ENCODE measurements around the gene ENAH.

The ENAH gene

DNA sequence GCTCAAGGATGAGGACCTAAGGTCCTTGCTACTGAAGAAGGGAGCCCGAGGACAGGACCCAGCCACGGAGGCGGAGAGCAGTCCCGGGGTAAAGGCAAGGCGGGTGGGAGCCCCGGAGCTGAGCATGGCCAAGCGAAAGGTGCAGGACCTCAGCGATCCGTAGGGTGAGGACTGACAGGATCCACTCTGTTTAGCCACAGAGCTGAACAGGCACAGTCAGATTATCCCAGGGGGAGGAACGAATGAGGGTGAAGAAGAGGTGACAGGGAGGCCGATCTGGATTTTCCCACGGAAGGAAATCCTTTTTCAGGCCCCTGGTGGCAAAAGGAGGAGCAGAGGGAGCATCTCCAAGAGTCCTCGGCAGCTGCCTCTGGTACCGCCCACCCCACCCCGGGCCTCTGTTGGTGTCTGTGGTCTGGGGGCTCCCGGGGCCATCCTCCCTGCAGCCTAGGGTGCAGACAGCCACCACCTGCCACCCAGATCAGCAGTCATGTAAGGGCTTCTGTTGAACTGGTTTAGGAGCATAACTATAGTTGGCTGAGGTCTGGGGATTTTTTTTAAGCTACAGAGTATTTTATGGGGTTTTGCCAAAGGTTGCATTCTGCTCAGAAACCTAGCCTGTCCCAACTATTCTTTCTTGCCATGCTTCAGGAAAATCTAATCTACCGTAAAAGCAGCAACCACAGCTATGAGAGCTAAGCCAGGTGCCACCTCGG is 192.7 kb downstream of the ENAH start:
- H3K9ac ChIP-seq (ENCODE audit: low read depth, low read length, poor library complexity, severe bottlenecking): no peak overlapping the region
- H3K36me3 ChIP-seq (ENCODE audit: insufficient read depth, low read length): no peaks in the 10 kb centered on the region
- no peaks in the 10 kb centered on the region for H4K20me1 ChIP-seq (ENCODE audit: insufficient read depth, low read length, poor library complexity, severe bottlenecking)
- no peaks in the 10 kb centered on the region for H3K79me2 ChIP-seq (ENCODE audit: insufficient read depth, low read length)
- no peak overlapping the region; the same call in 1 of the 2 replicates for H2AFZ ChIP-seq (ENCODE audit: low read length)
- H3K9me2 ChIP-seq (replicated peaks; ENCODE audit: low read depth, low read length): no peaks in the 10 kb centered on the region
- H3K4me2 ChIP-seq (ENCODE audit: low read depth, low read length, poor library complexity, severe bottlenecking): peak overlapping the region; percentile 37
- TF ChIP-seq, protein P1, sequence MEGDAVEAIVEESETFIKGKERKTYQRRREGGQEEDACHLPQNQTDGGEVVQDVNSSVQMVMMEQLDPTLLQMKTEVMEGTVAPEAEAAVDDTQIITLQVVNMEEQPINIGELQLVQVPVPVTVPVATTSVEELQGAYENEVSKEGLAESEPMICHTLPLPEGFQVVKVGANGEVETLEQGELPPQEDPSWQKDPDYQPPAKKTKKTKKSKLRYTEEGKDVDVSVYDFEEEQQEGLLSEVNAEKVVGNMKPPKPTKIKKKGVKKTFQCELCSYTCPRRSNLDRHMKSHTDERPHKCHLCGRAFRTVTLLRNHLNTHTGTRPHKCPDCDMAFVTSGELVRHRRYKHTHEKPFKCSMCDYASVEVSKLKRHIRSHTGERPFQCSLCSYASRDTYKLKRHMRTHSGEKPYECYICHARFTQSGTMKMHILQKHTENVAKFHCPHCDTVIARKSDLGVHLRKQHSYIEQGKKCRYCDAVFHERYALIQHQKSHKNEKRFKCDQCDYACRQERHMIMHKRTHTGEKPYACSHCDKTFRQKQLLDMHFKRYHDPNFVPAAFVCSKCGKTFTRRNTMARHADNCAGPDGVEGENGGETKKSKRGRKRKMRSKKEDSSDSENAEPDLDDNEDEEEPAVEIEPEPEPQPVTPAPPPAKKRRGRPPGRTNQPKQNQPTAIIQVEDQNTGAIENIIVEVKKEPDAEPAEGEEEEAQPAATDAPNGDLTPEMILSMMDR (conservative IDR thresholded peaks at IDR 0.05; ENCODE audit: low read length): no peak
- no peak for TF ChIP-seq EZH2phosphoT487 (IDR thresholded peaks at IDR 0.05; ENCODE audit: borderline replicate concordance)
- no peaks in the 10 kb centered on the region for H3K27me3 ChIP-seq (ENCODE audit: insufficient read depth, low read length, poor library complexity, severe bottlenecking)
- no peaks in the 10 kb centered on the region for H3K9me3 ChIP-seq (ENCODE audit: insufficient read depth, low read depth, low read length)
- H3K4me3 ChIP-seq (ENCODE audit: low read length, poor library complexity, severe bottlenecking): no peak overlapping the region
- H3K4me1 ChIP-seq (ENCODE audit: insufficient read depth, low read length, poor library complexity, severe bottlenecking): peaks cover 16% of the 10 kb centered on the region
- H3F3A ChIP-seq (ENCODE audit: low read depth): no peaks in the 10 kb centered on the region

DNA sequence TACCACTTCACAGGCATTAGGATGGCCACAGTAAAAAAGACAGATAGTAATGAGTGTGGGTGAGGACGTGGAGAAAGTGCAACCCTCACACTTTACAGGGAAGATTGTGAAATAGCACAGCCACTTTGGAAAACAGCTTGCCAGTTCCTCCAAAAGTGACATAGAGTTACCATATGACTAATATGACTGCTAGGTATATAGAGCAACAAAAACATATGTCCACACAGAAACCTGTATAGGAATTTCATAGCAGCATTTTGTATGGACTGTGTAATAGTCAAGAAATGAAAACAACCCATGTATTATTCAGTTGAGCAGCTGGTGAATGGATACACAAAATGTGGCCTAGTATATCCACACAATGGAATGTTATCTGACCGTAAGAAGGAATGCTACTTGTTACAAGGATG is 194.7 kb downstream of the ENAH start:
- Histone ChIP-seq H3K9ac (ENCODE audit: low read depth, low read length, poor library complexity, severe bottlenecking) (no peak overlapping the region), H4K20me1 (ENCODE audit: insufficient read depth, low read length, poor library complexity, severe bottlenecking) (no peaks in the 10 kb centered on the region), H3K36me3 (ENCODE audit: insufficient read depth, low read length) (no peaks in the 10 kb centered on the region), H3F3A (ENCODE audit: low read depth) (no peaks in the 10 kb centered on the region), H3K4me2 (ENCODE audit: low read depth, low read length, poor library complexity, severe bottlenecking) (no peak overlapping the region), H3K27me3 (ENCODE audit: insufficient read depth, low read length, poor library complexity, severe bottlenecking) (no peaks in the 10 kb centered on the region), H3K9me3 (ENCODE audit: insufficient read depth, low read depth, low read length) (no peaks in the 10 kb centered on the region), H2AFZ (ENCODE audit: low read length) (no peak overlapping the region), H3K9me2 (replicated peaks; ENCODE audit: low read depth, low read length) (no peaks in the 10 kb centered on the region), H3K4me1 (ENCODE audit: insufficient read depth, low read length, poor library complexity, severe bottlenecking) (peaks cover 16% of the 10 kb centered on the region), H3K79me2 (ENCODE audit: insufficient read depth, low read length) (no peaks in the 10 kb centered on the region), H3K4me3 (ENCODE audit: low read length, poor library complexity, severe bottlenecking) (no peak overlapping the region)
- TF ChIP-seq, protein P1 (conservative IDR thresholded peaks at IDR 0.05; ENCODE audit: low read length): no peak
- TF ChIP-seq EZH2phosphoT487 (IDR thresholded peaks at IDR 0.05; ENCODE audit: borderline replicate concordance): no peak

DNA sequence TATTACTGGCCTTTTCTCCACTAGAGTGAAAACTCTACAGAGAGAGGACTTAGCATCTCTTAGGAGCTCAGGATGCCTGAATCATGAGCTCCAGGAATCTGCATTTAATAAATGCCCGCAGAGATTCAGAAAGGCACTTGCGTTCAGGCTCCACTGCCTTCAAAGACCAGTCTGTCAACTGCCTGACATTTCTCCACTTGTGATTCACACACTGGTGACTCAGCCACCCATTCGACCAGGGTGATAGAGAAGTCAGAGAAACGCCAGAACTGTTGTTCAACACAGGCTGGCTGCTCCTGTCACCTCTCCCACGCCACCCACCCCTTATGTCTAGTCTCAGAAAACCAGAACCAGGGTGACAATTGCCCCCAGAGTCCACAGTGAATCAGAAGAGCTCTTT is 198.2 kb downstream of the ENAH start:
- no peaks in the 10 kb centered on the region for H4K20me1 ChIP-seq (ENCODE audit: insufficient read depth, low read length, poor library complexity, severe bottlenecking)
- no peaks in the 10 kb centered on the region for H3K27me3 ChIP-seq (ENCODE audit: insufficient read depth, low read length, poor library complexity, severe bottlenecking)
- no peaks in the 10 kb centered on the region for H3K36me3 ChIP-seq (ENCODE audit: insufficient read depth, low read length)
- no peaks in the 10 kb centered on the region for H3F3A ChIP-seq (ENCODE audit: low read depth)
- no peaks in the 10 kb centered on the region for H3K79me2 ChIP-seq (ENCODE audit: insufficient read depth, low read length)
- TF ChIP-seq, protein P1 (conservative IDR thresholded peaks at IDR 0.05; ENCODE audit: low read length): no peak
- TF ChIP-seq EZH2phosphoT487 (IDR thresholded peaks at IDR 0.05; ENCODE audit: borderline replicate concordance): no peak
- no peak overlapping the region for H3K4me3 ChIP-seq (ENCODE audit: low read length, poor library complexity, severe bottlenecking)
- H3K9me3 ChIP-seq (ENCODE audit: insufficient read depth, low read depth, low read length): no peaks in the 10 kb centered on the region
- peaks cover 11% of the 10 kb centered on the region for H3K4me1 ChIP-seq (ENCODE audit: insufficient read depth, low read length, poor library complexity, severe bottlenecking)
- no peak overlapping the region for H3K9ac ChIP-seq (ENCODE audit: low read depth, low read length, poor library complexity, severe bottlenecking)
- no peaks in the 10 kb centered on the region for H3K9me2 ChIP-seq (replicated peaks; ENCODE audit: low read depth, low read length)
- H2AFZ ChIP-seq (ENCODE audit: low read length): no peak overlapping the region
- H3K4me2 ChIP-seq (ENCODE audit: low read depth, low read length, poor library complexity, severe bottlenecking): no peak overlapping the region
